ENCODE data around the gene TMEM50B.

TMEM50B gene

DNA sequence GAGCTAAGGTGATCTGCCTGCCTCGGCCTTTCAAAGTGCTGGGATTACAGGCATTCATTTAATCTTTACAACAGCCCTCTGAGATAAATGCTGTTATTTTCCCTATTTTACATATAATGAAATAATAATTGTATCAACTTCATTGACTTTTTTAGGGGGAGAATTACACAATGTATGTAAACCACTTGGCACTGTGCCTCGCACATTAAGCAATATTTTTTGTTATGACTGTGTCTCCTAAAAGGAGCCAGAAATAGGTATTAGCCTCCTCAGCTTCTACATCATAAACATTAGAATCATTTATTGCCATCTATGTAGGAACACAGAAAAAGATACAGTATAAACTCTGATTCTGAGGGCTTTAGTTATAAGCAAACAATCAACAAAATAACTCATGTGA lies 12.8 kb upstream of the TMEM50B start:
- ChIA-PET POLR2A (no interaction called here), CTCF (interaction anchor here (0.6 kb wide), 1 partner anchor 32 kb away, joined by 3 read pairs; no protein-coding TSS in a partner anchor)
- no peak for DNase-seq (ENCODE audit: low read depth, low spot score)
- TF ChIP-seq, protein P1, sequence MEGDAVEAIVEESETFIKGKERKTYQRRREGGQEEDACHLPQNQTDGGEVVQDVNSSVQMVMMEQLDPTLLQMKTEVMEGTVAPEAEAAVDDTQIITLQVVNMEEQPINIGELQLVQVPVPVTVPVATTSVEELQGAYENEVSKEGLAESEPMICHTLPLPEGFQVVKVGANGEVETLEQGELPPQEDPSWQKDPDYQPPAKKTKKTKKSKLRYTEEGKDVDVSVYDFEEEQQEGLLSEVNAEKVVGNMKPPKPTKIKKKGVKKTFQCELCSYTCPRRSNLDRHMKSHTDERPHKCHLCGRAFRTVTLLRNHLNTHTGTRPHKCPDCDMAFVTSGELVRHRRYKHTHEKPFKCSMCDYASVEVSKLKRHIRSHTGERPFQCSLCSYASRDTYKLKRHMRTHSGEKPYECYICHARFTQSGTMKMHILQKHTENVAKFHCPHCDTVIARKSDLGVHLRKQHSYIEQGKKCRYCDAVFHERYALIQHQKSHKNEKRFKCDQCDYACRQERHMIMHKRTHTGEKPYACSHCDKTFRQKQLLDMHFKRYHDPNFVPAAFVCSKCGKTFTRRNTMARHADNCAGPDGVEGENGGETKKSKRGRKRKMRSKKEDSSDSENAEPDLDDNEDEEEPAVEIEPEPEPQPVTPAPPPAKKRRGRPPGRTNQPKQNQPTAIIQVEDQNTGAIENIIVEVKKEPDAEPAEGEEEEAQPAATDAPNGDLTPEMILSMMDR (IDR thresholded peaks at IDR 0.05; ENCODE audit: insufficient read depth, low read length, missing control alignments) = no peak
- H3K4me3 ChIP-seq (ENCODE audit: low read depth, low read length) = no peak overlapping the region

DNA sequence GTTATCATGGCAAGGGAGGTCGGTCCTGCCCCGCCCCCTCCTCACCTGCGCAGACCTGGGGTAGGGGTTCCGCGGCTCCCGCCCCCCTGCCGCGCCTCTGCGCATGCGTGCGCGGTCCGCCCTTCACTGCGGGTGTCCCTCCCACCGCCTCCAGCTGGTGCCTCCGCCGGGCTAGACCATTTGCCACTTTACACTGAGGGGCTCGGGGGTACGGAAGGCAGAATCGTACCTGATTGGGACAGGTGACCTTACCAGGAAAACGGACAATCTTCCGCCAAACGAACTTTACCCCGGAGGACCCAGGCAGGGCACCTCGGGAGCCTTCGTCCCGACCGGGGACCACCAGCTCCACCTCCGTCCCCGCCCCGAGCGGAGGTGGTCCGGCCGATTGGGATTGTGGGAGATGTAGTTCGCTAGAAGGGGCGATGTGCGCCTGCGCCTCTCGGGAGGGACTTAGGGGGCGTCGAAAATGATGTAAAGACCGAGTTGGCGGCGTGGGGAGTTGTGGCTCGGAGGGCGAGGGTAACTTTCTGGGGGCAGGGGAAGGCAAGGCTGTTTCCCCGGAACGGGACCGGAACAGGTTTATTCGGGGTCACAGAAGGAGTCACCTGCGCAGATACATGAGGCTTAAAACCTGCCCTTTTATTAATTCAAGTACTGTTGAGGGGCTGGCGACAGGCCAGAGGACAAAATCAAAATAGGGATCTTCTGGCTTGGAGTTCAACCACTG lies 11.8 kb upstream of the TMEM50B start, which contains the start of gene DNAJC28:
Gene DNAJC28 (minus strand): TSS at position 344 of the 730 bp plus-strand sequence. CDS start 2,323 bp downstream, outside the sequence.
- ChIA-PET POLR2A (interaction anchor here (0.6 to 1.6 kb wide), 5 partner anchors 9 to 833 kb away, joined by 3 to 24 read pairs (median 3); partner anchors contain the start of gene TMEM50B), CTCF (interaction anchor here (1.7 kb wide), 1 partner anchor 11 kb away, joined by 9 read pairs; the partner anchor contains the start of gene TMEM50B)
- TF ChIP-seq, protein P1 (IDR thresholded peaks at IDR 0.05; ENCODE audit: insufficient read depth, low read length, missing control alignments) = no peak

DNA sequence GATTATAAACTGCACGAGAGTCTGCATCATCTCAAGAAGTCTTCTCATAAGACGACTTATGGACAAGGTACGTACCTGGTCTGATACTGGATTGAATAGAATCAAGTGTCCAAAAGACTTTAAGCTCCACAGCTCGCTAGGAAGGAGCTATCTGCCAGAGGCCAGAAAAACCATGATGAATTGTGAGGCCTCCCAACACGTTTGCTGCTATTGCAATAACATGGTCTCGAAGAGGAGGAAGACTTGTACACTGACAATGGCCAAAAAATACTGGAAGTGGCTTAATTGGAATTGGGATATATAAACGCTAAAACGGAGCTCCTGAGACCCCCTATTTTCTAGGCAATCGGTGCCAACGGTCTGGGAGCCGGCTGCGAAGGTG lies 11.2 kb upstream of the TMEM50B start:
- TF ChIP-seq, protein P1 (IDR thresholded peaks at IDR 0.05; ENCODE audit: insufficient read depth, low read length, missing control alignments) = no peak
- ChIA-PET CTCF (interaction anchor here (1.7 kb wide), 1 partner anchor 10 kb away, joined by 9 read pairs; the partner anchor contains the start of gene TMEM50B), POLR2A (interaction anchor here (0.6 to 1.6 kb wide), 5 partner anchors 9 to 834 kb away, joined by 3 to 24 read pairs (median 3); partner anchors contain the start of gene TMEM50B)
- DNase-seq (ENCODE audit: low read depth, low spot score) = no peak
- H3K4me3 ChIP-seq (ENCODE audit: low read depth, low read length) = peak overlapping the region; percentile 94

More for the DNA sequence above, 11.8 kb upstream of the TMEM50B start, which contains the start of gene DNAJC28:
- H3K4me3 ChIP-seq (ENCODE audit: low read depth, low read length) = peak within 1 kb of the TSS; percentile 94
- DNase-seq (ENCODE audit: low read depth, low spot score) = no peak

DNA sequence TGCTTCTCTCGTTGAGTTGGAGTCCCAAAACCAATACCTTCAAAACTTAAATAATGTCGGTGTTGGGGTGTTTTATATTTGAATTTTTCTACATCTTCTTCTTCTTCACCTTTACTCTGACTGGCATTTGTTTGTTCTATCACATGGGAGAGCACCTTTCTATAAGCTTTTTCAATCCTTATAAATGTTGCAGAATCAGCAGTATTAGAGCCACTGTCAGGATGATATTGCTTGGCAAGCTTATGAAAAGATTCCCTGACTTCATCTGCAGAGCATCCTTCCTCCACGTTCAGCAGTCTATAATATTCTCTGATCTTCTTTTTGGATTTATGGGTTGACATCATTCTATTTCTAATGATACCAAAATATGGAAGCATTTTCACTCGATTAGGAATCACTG lies 9.2 kb upstream of the TMEM50B start:
- ChIA-PET CTCF (no interaction called here), POLR2A (no interaction called here)

DNA sequence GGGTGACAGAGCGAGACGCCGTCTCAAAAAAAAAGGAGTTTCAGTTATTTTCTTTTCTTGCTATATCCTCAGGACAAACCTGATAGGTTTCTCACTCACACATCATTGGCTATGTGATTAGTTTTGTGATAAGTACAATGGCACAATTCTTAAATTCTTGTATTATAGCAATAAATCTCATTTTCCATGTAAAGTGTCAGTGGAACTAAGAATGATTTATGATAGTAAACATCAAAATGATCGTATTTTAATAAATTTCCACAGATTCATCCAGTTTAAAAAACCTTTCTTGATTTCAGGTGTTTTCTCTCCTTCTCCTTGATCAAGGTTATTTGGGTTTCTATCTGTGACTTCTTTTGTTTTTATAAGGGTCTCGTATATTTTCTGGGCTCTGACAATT lies 8.2 kb upstream of the TMEM50B start:
- TF ChIP-seq, protein P1 (IDR thresholded peaks at IDR 0.05; ENCODE audit: insufficient read depth, low read length, missing control alignments) = no peak
- POLR2A ChIA-PET = no interaction called here
- no peak for DNase-seq (ENCODE audit: low read depth, low spot score)
- no peak overlapping the region for H3K4me3 ChIP-seq (ENCODE audit: low read depth, low read length)
- CTCF ChIA-PET = no interaction called here

More for the DNA sequence above, 9.2 kb upstream of the TMEM50B start:
- TF ChIP-seq, protein P1 (IDR thresholded peaks at IDR 0.05; ENCODE audit: insufficient read depth, low read length, missing control alignments) = no peak
- H3K4me3 ChIP-seq (ENCODE audit: low read depth, low read length) = no peak overlapping the region
- DNase-seq (ENCODE audit: low read depth, low spot score) = no peak

DNA sequence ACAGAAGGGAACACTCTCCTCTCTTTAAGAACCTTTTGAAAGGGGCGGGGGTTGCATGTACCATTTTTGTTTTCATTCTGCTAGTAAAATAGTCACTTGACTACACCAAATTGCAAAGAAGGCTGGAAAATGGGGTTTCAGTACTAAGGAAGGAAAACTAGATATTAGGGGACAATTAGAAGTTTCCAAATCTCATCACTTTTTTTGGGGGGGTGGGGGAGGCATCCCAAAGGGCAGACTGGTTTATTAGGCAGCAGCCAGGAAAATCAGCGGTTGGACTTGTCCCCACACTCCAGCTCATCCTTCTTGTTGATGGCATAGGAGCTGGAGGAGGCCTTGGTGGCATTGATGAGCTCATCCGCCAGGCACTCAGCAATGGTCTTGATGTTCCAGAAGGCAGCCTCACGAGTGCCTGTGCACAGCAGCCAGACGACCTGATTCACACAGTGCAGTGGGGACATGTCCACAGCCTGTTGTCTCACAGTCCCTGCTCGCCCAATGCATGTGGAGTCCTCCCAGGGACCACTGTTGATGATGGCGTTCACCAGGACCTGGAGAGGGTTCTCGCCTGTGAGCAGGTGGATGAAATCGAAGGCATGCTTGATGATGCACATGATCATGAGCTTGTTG lies 1.7 kb upstream of the TMEM50B start:
- no peak for DNase-seq (ENCODE audit: low read depth, low spot score)
- POLR2A ChIA-PET = interaction anchor here (1.1 to 2.0 kb wide), 2 partner anchors 9 to 10 kb away, joined by 4 to 24 read pairs; partner anchors contain the start of gene DNAJC28
- H3K4me3 ChIP-seq (ENCODE audit: low read depth, low read length) = no peak overlapping the region
- CTCF ChIA-PET = interaction anchor here (1.4 to 3.3 kb wide), 4 partner anchors 9 to 284 kb away, joined by 3 to 9 read pairs (median 9); no protein-coding TSS in a partner anchor
- TF ChIP-seq, protein P1 (IDR thresholded peaks at IDR 0.05; ENCODE audit: insufficient read depth, low read length, missing control alignments) = no peak
